GM23338 (cell line): ENCODE data around the gene CRYL1. TPM values are rescaled to one million over a fixed set of nuclear protein-coding genes. Genes with fewer than 3 reads are reported as not detected.

Experiments used
- ATAC-seq: fragments of 200-7000 bp; cut with Tn5 transposase; 3 replicates; pipeline ENCODE4 v1.9.1; 2020
- DNase-seq: peaks from one replicate; pipeline ENCODE4 v3.0.0-alpha.2; 2015; ENCODE audit warnings: low spot score
- H2AFZ ChIP-seq: fragments of 200-600 bp; sonication (generic); 2 replicates; pipeline ENCODE4 v1.8.0; 2016; ENCODE audit warnings: antibody characterized with exemption, mild to moderate bottlenecking, moderate library complexity
- H3F3A ChIP-seq: fragments of 200-600 bp; sonication (generic); replicated peaks from 2 replicates; pipeline ENCODE4 v1.8.0; 2017; ENCODE audit warnings: antibody characterized with exemption, mixed run types, low read depth
- H3K27ac ChIP-seq: fragments of 200-600 bp; sonication (generic); 2 replicates; pipeline ENCODE4 v1.6.1; 2016; ENCODE audit warnings: low read depth
- H3K27me3 ChIP-seq: fragments of 200-600 bp; sonication (generic); 2 replicates; pipeline ENCODE4 v1.8.0; 2016; ENCODE audit warnings: mild to moderate bottlenecking, mixed run types, moderate library complexity; ENCODE audit not compliant: insufficient read depth
- H3K36me3 ChIP-seq: fragments of 200-600 bp; sonication (generic); 2 replicates; pipeline ENCODE4 v1.8.0; 2016; ENCODE audit warnings: mild to moderate bottlenecking; ENCODE audit not compliant: insufficient read depth
- H3K4me1 ChIP-seq: fragments of 200-600 bp; sonication (generic); 2 replicates; pipeline ENCODE4 v1.8.0; 2016; ENCODE audit warnings: mild to moderate bottlenecking, moderate library complexity; ENCODE audit not compliant: insufficient read depth
- H3K4me2 ChIP-seq: fragments of 200-600 bp; sonication (generic); 2 replicates; pipeline ENCODE4 v1.7.1; 2017; ENCODE audit warnings: mixed run types
- H3K4me3 ChIP-seq: fragments of 200-600 bp; sonication (generic); 2 replicates; pipeline ENCODE4 v1.6.1; 2016; ENCODE audit warnings: mixed run types
- H3K79me2 ChIP-seq: fragments of 200-600 bp; sonication (generic); replicated peaks from 2 replicates; pipeline ENCODE4 v1.8.0; 2017; ENCODE audit warnings: mild to moderate bottlenecking; ENCODE audit not compliant: insufficient read depth
- H3K9me2 ChIP-seq: fragments of 200-600 bp; sonication (generic); 2 replicates; pipeline ENCODE4 v1.8.0; 2017; ENCODE audit not compliant: insufficient read depth
- H4K20me1 ChIP-seq: fragments of 200-600 bp; sonication (generic); replicated peaks from 2 replicates; pipeline ENCODE4 v1.8.0; 2017; ENCODE audit warnings: mild to moderate bottlenecking; ENCODE audit not compliant: insufficient read depth
- H3K27ac Mint-ChIP-seq: 2 replicates; pipeline ENCODE4 v1.8.0; 2020; ENCODE audit warnings: inconsistent platforms, mild to moderate bottlenecking, moderate library complexity, mixed read lengths
- H3K27me3 Mint-ChIP-seq: 3 replicates; pipeline ENCODE4 v1.8.0; 2022; ENCODE audit warnings: low read depth, mild to moderate bottlenecking, moderate library complexity, mixed read lengths, inconsistent platforms; ENCODE audit not compliant: insufficient read depth, poor library complexity
- H3K36me3 Mint-ChIP-seq: 3 replicates; pipeline ENCODE4 v1.8.0; 2021; ENCODE audit warnings: low read depth, mild to moderate bottlenecking, inconsistent platforms, moderate library complexity, mixed read lengths
- H3K4me1 Mint-ChIP-seq: 3 replicates; pipeline ENCODE4 v1.8.0; 2020; ENCODE audit warnings: mild to moderate bottlenecking, inconsistent platforms, mixed read lengths
- H3K4me3 Mint-ChIP-seq: 3 replicates; pipeline ENCODE4 v1.8.0; 2021; ENCODE audit warnings: moderate library complexity, mild to moderate bottlenecking, inconsistent platforms, mixed read lengths
- H3K9me3 Mint-ChIP-seq: 3 replicates; pipeline ENCODE4 v1.8.0; 2020; ENCODE audit warnings: moderate library complexity, mild to moderate bottlenecking, inconsistent platforms, mixed read lengths
- CREB1 ChIP-seq: fragments of 250-450 bp; sonication (Bioruptor Pico); IDR thresholded peaks from 2 replicates; pipeline ENCODE4 v1.5.0; 2020; ENCODE audit warnings: low read depth, mild to moderate bottlenecking, moderate library complexity
- EZH2phosphoT487 ChIP-seq: fragments of 200-600 bp; sonication (generic); IDR thresholded peaks from one replicate; pipeline ENCODE4 v1.8.1; 2018; ENCODE audit warnings: antibody characterized with exemption; ENCODE audit not compliant: unreplicated experiment
- JUNB ChIP-seq: IDR thresholded peaks from one replicate; pipeline ENCODE4 v1.6.1; 2016; ENCODE audit warnings: antibody characterized with exemption; ENCODE audit not compliant: unreplicated experiment
- NANOG ChIP-seq: IDR thresholded peaks from 2 replicates; pipeline ENCODE4 v1.6.1; 2016; ENCODE audit warnings: antibody characterized with exemption, borderline replicate concordance
- POLR2AphosphoS5 ChIP-seq: IDR thresholded peaks from 2 replicates; pipeline ENCODE4 v1.6.1; 2016; ENCODE audit warnings: antibody characterized with exemption, low read depth
- ZNF114 ChIP-seq: fragments of 250-450 bp; sonication (Bioruptor Pico); IDR thresholded peaks from 2 replicates; pipeline ENCODE4 v1.5.0; 2020; ENCODE audit warnings: mild to moderate bottlenecking, moderate library complexity
- ZNF331 ChIP-seq: fragments of 250-450 bp; sonication (Bioruptor Pico); IDR thresholded peaks from 2 replicates; pipeline ENCODE4 v1.5.0; 2020; ENCODE audit warnings: low read depth, mild to moderate bottlenecking, moderate library complexity
- polyA plus RNA-seq: library from polyadenylated mRNA; unstranded; fragments of >200 nt; fragmentation: Nextera tagmentation; extraction: Ambion mirVana; gene quantifications from 2 replicates; pipeline ENCODE4 v1.2.1, GENCODE V29; 2016
- total RNA-seq: library from RNA; depleted of rRNA; stranded (reverse); fragments of >200 nt; shearing (Covaris generic); gene quantifications from 2 replicates; pipeline ENCODE4 v1.2.3, GENCODE V29; 2014
- TF ChIP-seq, protein P1 (sequence below): IDR thresholded peaks from one replicate; pipeline ENCODE4 v1.6.1; 2018; ENCODE audit warnings: antibody characterized with exemption; ENCODE audit not compliant: unreplicated experiment
- TF ChIP-seq, protein P2 (sequence below): fragments of 250-450 bp; sonication (Bioruptor Pico); IDR thresholded peaks from 2 replicates; pipeline ENCODE4 v1.5.0; 2020; ENCODE audit warnings: mild to moderate bottlenecking, moderate library complexity

The CRYL1 gene
- total and polyA plus RNA-seq, 2 experiments from 2014 or later, result 2.2 to 2.6 TPM

GRCh38 chr13:20473888-20474287 is 51.8 kb downstream of the CRYL1 start (continued):
- TF ChIP-seq, protein P1, sequence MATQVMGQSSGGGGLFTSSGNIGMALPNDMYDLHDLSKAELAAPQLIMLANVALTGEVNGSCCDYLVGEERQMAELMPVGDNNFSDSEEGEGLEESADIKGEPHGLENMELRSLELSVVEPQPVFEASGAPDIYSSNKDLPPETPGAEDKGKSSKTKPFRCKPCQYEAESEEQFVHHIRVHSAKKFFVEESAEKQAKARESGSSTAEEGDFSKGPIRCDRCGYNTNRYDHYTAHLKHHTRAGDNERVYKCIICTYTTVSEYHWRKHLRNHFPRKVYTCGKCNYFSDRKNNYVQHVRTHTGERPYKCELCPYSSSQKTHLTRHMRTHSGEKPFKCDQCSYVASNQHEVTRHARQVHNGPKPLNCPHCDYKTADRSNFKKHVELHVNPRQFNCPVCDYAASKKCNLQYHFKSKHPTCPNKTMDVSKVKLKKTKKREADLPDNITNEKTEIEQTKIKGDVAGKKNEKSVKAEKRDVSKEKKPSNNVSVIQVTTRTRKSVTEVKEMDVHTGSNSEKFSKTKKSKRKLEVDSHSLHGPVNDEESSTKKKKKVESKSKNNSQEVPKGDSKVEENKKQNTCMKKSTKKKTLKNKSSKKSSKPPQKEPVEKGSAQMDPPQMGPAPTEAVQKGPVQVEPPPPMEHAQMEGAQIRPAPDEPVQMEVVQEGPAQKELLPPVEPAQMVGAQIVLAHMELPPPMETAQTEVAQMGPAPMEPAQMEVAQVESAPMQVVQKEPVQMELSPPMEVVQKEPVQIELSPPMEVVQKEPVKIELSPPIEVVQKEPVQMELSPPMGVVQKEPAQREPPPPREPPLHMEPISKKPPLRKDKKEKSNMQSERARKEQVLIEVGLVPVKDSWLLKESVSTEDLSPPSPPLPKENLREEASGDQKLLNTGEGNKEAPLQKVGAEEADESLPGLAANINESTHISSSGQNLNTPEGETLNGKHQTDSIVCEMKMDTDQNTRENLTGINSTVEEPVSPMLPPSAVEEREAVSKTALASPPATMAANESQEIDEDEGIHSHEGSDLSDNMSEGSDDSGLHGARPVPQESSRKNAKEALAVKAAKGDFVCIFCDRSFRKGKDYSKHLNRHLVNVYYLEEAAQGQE, result no peak
- TF ChIP-seq ZNF114 (CRISPR knock-in tag), result no peak

DNA sequence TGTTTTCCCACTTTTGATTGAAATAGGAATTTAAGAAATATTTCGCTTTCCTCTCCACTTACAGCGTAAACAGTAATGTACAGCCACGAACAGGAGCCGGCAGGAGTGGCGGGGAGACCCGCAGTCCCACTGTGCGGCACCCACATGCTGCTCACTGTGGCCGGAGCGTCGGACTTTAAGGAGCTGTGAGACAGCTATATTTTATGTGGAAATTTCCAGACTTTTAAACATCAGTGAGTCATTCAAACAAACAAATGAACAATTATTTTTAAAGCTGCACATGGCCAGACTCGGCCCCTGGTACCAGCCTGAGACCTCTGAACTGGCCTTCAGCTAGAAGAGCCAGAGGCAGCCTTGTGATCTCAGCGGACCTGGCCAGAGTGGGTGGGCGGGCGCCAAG is 52.5 kb downstream of the CRYL1 start:
- no peaks in the 10 kb centered on the region for H3K36me3 Mint-ChIP-seq
- ATAC-seq (no peak), DNase-seq (no peak)
- H3K27me3 Mint-ChIP-seq, result peaks cover 10% of the 10 kb centered on the region
- H3K36me3 ChIP-seq, result no peaks in the 10 kb centered on the region
- H3K4me2 ChIP-seq, result no peak overlapping the region
- H3K4me1 Mint-ChIP-seq, result peaks cover 11% of the 10 kb centered on the region; the same call in 2 of the 3 replicates
- no peak overlapping the region for H3K4me3 Mint-ChIP-seq
- no peak overlapping the region for H3K27ac ChIP-seq
- H3K9me2 ChIP-seq, result no peaks in the 10 kb centered on the region
- H3K27me3 ChIP-seq, result no peaks in the 10 kb centered on the region
- H3K27ac Mint-ChIP-seq, result no peak overlapping the region
- H2AFZ ChIP-seq, result no peak overlapping the region
- no peaks in the 10 kb centered on the region for H4K20me1 ChIP-seq
- H3K9me3 Mint-ChIP-seq, result no peaks in the 10 kb centered on the region
- H3F3A ChIP-seq, result no peaks in the 10 kb centered on the region
- no peaks in the 10 kb centered on the region for H3K79me2 ChIP-seq
- H3K4me1 ChIP-seq, result peaks cover 6% of the 10 kb centered on the region; the same call in 1 of the 2 replicates
- TF ChIP-seq CREB1 (CRISPR knock-in tag), result no peak
- no peak overlapping the region for H3K4me3 ChIP-seq

GRCh38 chr13:20472531-20472930 is 53.1 kb downstream of the CRYL1 start:
- Histone ChIP-seq H3K4me1 (peaks cover 6% of the 10 kb centered on the region; the same call in 1 of the 2 replicates), H3K27me3 (no peaks in the 10 kb centered on the region), H3K36me3 (no peaks in the 10 kb centered on the region), H3F3A (no peaks in the 10 kb centered on the region), H3K4me3 (no peak overlapping the region), H3K79me2 (no peaks in the 10 kb centered on the region), H2AFZ (no peak overlapping the region), H3K4me2 (no peak overlapping the region), H3K27ac (no peak overlapping the region), H4K20me1 (no peaks in the 10 kb centered on the region), H3K9me2 (no peaks in the 10 kb centered on the region)
- H3K27me3 Mint-ChIP-seq, result peaks cover 10% of the 10 kb centered on the region
- H3K4me1 Mint-ChIP-seq, result peaks cover 12% of the 10 kb centered on the region; the same call in 2 of the 3 replicates
- no peaks in the 10 kb centered on the region for H3K36me3 Mint-ChIP-seq
- no peaks in the 10 kb centered on the region for H3K9me3 Mint-ChIP-seq
- no peak overlapping the region for H3K4me3 Mint-ChIP-seq
- no peak for ATAC-seq
- no peak for DNase-seq
- H3K27ac Mint-ChIP-seq, result no peak overlapping the region
- TF ChIP-seq NANOG (no peak), EZH2phosphoT487 (no peak), CREB1 (CRISPR knock-in tag) (no peak), ZNF331 (no peak), ZNF114 (CRISPR knock-in tag) (no peak), JUNB (no peak), POLR2AphosphoS5 (no peak)
- TF ChIP-seq, protein P2, sequence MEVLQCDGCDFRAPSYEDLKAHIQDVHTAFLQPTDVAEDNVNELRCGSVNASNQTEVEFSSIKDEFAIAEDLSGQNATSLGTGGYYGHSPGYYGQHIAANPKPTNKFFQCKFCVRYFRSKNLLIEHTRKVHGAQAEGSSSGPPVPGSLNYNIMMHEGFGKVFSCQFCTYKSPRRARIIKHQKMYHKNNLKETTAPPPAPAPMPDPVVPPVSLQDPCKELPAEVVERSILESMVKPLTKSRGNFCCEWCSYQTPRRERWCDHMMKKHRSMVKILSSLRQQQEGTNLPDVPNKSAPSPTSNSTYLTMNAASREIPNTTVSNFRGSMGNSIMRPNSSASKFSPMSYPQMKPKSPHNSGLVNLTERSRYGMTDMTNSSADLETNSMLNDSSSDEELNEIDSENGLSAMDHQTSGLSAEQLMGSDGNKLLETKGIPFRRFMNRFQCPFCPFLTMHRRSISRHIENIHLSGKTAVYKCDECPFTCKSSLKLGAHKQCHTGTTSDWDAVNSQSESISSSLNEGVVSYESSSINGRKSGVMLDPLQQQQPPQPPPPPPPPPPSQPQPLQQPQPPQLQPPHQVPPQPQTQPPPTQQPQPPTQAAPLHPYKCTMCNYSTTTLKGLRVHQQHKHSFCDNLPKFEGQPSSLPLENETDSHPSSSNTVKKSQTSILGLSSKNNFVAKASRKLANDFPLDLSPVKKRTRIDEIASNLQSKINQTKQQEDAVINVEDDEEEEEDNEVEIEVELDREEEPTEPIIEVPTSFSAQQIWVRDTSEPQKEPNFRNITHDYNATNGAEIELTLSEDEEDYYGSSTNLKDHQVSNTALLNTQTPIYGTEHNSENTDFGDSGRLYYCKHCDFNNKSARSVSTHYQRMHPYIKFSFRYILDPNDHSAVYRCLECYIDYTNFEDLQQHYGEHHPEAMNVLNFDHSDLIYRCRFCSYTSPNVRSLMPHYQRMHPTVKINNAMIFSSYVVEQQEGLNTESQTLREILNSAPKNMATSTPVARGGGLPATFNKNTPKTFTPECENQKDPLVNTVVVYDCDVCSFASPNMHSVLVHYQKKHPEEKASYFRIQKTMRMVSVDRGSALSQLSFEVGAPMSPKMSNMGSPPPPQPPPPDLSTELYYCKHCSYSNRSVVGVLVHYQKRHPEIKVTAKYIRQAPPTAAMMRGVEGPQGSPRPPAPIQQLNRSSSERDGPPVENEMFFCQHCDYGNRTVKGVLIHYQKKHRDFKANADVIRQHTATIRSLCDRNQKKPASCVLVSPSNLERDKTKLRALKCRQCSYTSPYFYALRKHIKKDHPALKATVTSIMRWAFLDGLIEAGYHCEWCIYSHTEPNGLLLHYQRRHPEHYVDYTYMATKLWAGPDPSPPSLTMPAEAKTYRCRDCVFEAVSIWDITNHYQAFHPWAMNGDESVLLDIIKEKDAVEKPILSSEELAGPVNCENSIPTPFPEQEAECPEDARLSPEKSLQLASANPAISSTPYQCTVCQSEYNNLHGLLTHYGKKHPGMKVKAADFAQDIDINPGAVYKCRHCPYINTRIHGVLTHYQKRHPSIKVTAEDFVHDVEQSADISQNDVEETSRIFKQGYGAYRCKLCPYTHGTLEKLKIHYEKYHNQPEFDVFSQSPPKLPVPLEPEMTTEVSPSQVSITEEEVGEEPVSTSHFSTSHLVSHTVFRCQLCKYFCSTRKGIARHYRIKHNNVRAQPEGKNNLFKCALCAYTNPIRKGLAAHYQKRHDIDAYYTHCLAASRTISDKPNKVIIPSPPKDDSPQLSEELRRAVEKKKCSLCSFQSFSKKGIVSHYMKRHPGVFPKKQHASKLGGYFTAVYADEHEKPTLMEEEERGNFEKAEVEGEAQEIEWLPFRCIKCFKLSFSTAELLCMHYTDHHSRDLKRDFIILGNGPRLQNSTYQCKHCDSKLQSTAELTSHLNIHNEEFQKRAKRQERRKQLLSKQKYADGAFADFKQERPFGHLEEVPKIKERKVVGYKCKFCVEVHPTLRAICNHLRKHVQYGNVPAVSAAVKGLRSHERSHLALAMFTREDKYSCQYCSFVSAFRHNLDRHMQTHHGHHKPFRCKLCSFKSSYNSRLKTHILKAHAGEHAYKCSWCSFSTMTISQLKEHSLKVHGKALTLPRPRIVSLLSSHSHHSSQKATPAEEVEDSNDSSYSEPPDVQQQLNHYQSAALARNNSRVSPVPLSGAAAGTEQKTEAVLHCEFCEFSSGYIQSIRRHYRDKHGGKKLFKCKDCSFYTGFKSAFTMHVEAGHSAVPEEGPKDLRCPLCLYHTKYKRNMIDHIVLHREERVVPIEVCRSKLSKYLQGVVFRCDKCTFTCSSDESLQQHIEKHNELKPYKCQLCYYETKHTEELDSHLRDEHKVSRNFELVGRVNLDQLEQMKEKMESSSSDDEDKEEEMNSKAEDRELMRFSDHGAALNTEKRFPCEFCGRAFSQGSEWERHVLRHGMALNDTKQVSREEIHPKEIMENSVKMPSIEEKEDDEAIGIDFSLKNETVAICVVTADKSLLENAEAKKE (CRISPR knock-in tag), result no peak
